Limb (tissue), 2 donors: ENCODE measurements around the gene SEC24C.
"Not testable (repeated sequence)": the region's sequence is repeated elsewhere in the genome, so short reads cannot be mapped to it uniquely, and the experiment has no call there.

Experiments used
- DNase-seq, 2 donors: peaks; one replicate each; pipeline ENCODE4 v3.0.0-alpha.2; 2016; ENCODE audit errors: extremely low spot score in 2 of 2

Gene SEC24C

GRCh38 chr10:73772281-73773151 lies 28.3 kb downstream of the SEC24C start:
- DNase-seq: peak; percentile 84 to 91

DNA sequence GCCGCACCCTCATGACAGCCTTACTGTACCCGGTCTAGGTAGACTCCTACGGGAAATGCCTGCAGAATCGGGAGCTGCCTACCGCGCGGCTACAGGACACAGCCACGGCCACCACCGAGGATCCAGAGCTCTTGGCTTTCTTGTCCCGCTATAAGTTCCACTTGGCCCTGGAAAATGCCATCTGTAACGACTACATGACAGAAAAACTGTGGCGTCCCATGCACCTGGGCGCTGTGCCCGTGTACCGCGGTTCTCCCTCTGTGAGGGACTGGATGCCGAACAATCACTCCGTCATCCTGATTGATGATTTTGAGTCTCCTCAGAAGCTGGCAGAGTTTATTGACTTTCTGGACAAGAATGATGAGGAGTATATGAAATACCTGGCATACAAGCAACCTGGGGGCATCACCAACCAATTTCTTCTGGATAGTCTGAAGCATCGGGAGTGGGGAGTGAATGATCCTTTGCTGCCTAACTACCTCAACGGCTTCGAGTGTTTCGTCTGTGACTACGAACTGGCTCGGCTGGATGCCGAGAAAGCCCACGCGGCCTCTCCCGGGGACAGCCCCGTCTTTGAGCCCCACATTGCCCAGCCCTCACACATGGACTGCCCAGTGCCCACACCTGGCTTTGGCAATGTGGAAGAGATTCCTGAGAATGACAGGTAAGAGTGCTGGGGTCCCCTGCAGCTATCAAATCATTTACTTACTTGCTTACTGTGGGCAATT lies 29.1 kb downstream of the SEC24C start:
- DNase-seq: no peak

GRCh38 chr10:73774637-73775036 lies 30.5 kb downstream of the SEC24C start:
- DNase-seq: no peak

GRCh38 chr10:73779018-73779417 lies 34.8 kb downstream of the SEC24C start:
- DNase-seq: no peak

DNA sequence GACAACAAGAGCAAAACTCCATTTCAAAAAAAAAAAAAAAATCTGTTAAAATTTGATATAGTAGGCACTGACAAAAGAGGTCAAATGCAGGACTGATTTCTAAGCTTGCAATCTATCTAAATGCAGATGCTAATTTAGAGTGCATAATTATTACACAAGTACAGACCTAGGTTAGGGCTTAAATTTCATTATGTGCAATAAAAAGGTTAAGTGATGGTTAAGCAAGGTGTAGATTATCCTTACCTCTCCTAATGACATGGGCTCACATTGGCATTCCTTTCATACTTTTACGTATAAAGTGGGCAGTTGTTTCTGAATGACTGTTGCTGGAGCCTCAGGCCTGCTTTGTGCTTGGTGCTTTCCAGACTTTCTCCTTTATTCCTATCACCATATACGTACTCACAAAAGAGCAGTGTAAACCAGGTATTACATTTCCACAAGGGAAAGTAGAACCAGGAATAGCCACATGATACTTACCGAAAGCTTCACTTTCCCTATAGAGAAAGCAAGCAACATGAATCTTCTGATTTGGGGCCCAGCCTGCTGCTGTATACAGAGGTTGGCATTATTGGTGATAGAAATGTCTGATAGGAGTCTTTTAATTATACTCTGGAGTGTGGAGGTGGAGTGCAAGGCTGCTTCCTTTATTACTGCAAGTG lies 35.5 kb downstream of the SEC24C start:
- no peak for DNase-seq

- no peak for DNase-seq
These were observed 36.1 kb downstream of the SEC24C start for GRCh38 chr10:73780301-73780700.

DNA sequence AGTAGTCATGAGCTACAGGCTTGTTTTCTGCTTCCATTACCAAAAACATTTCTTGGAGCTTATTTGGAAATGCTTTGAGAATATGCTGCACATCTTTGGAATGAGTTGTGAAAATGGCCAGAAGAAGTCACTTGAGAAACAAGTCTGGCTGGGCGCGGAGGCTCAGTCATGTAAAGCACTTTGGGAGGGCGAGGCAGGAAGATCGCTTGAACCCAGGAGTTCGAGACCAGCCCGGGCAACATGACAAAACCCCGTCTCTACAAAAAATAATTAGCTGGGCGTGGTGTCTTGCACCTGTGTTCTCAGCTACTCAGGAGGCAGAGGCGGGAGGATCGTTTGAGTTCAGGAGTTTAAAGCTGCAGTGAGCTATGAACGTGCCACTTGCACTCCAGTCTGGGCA lies 36.8 kb downstream of the SEC24C start:
- DNase-seq: no peak

DNA sequence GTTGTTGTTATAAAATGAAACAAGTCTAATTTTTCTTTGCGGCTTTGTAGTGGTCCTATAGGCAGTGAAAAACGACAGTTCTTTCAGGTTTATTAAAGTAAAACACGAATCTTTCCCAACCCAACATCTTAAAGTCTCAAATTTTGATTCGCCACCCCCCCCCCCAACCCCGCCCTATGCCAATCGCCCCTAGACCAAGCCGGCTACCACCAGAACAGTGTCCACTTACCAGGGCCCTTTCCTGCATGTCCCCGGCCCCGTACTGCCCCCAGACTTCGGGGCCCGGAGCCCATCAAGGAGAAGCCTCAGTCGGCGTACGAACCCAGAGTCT lies 37.3 kb downstream of the SEC24C start:
- DNase-seq: no peak

DNA sequence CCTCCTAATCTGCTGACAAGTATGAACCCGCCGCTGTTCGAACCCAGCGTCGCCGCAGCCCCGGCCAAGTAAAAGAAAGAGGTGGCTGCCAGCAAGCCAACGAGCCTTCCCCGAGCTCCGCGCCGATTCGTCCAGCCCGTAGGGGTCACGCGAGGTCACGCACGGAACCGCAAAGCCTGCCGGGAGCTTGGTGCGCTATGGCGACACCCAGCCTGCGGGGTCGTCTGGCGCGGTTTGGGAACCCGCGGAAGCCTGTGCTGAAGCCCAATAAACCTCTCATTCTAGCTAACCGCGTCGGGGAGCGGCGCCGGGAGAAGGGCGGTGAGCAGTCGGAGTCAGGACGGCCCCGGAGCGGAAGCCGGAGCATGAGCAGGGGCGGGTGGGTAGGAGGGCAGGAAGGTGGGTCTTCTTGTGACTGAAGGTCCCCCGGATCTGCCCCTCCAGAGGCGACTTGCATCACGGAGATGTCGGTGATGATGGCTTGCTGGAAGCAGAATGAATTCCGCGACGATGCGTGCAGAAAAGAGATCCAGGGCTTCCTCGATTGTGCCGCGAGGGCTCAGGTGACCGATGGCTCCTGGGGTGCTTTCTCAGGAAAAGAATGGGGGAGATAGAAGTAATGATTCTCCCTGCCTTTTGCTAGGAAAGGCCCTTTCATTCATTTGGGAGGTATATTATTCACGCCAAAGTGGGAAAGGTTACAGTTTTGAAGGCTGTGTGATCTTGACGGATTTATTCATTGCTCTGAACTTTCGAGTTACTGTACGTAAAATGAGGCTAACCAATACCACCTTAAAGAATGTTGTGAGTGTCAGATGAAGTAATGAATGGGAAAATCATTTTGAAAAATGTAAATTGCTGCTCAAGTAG lies 37.9 kb downstream of the SEC24C start, which contains the start of gene CHCHD1:
TSS of gene CHCHD1 (plus strand) at position 170 of the 870 bp plus-strand sequence. CDS start at position 198, 28 bp downstream.
- peak; percentile 90 to 95 for DNase-seq

- no peak for DNase-seq
These were observed 38.5 kb downstream of the SEC24C start for GRCh38 chr10:73782749-73783085.

DNA sequence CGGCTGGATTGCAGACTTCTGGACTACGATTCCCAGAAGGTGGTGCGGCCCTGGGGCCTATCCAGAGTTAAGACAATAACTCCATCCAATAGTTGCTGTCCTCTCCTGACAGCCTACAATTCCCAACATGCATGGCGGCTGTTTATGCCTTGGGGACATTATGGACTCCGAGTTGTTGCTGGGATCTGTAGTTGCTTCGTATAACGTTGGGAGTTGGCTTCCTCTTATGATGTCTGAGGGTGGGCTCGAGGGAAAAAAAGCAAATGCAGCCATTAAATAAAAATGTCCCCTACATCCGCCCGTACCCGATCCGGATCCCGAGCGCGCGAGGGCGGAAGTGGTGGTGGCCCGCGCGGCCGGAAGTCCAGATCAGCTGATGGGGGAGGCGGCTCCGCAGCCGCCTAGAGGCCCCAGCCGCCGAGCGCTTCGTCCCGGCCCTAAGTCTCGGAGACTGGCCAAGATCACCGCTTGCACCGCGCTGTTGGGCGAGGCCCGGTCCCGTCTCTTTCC lies 41.1 kb downstream of the SEC24C start, which contains the start of gene ZSWIM8:
TSS of gene ZSWIM8 (plus strand) at position 396 of the 510 bp plus-strand sequence. CDS start 273 bp downstream, outside the sequence.
- DNase-seq: peak; percentile 92 to 95

- DNase-seq: no peak
These were observed 41.7 kb downstream of the SEC24C start for GRCh38 chr10:73785721-73786511.

DNA sequence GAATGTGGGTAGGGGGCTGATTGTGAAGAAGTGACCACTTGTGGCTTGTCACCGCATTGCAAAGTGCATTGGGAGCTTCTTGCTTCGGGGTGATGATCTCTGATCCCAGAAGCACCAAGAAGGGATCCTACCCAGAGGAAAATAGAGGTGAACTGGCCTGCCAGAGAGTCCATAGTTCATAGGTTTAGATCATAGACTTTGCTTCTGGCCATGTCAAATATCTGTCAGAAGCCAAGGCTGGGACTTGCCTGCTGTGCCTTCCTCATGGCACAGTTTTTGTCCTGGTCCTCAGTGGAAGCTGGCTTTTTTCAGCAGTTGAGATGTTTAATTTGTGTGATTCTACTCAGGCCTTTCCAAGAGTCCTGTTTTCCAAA lies 42.3 kb downstream of the SEC24C start:
- DNase-seq: no peak

- DNase-seq: not testable (repeated sequence)
These were observed 43.0 kb downstream of the SEC24C start for GRCh38 chr10:73787031-73787800.

GRCh38 chr10:73788864-73789658 lies 44.9 kb downstream of the SEC24C start:
- no peak for DNase-seq

GRCh38 chr10:73789659-73790055 lies 45.5 kb downstream of the SEC24C start:
- DNase-seq: no peak

- no peak for DNase-seq
These were observed 46.9 kb downstream of the SEC24C start for GRCh38 chr10:73790886-73791625.

DNA sequence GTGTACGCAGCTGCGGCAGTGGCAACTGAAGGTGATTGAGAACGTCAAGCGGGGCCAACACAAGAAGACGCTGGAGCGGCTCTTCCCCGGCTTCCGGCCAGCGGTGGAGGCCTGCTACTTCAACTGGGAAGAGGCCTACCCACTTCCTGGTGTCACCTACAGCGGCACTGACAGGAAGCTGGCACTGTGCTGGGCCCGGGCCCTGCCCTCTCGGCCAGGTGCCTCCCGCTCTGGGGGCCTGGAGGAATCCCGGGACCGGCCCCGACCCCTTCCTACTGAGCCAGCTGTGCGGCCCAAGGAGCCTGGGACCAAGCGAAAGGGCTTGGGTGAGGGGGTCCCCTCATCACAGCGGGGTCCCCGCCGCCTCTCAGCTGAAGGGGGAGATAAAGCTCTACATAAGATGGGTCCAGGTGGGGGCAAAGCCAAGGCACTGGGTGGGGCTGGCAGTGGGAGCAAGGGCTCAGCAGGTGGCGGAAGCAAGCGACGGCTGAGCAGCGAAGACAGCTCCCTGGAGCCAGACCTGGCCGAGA lies 47.8 kb downstream of the SEC24C start:
- DNase-seq: no peak
